ENCODE data around the gene C4A. TPM values are rescaled to one million over a fixed set of nuclear protein-coding genes. Genes with fewer than 3 reads are reported as not detected.
"Not testable (repeated sequence)": the region's sequence is repeated elsewhere in the genome, so short reads cannot be mapped to it uniquely, and the experiment has no call there.

Gene C4A
- total and polyA plus RNA-seq, 2 of the 8 experiments (the other 6 are each of a cell fraction or from before 2014, with no cell fraction given), result 0.62 to 2.4 TPM

DNA sequence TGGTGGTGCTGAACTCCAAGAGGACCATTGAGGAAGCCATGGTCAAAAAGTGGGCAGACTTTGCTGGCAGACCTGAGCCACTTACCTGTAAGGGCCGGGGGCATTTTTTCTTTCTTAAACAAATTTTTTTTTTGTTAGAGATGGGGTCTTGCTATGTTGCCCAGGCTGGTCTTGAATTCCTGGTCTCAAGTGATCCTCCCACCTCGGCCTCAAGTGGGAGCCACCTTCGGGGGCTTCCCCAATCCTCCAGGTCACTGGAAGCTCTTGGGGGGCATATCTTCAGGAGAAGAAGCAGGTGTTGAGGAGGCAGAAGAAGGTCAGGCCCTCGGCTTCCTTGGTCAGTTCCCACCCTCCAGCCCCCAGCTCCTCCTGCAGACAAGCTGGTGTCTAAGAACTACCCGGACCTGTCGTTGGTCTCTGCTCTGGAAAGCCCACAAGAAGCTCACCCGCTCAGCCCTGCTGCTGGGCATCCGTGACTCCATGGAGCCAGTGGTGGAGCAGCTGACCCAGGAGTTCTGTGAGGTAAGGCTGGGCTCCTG is 24.2 kb downstream of the C4A start:
- H4K91ac ChIP-seq (replicated peaks; ENCODE audit: insufficient read length, low read length); H2AFZ ChIP-seq (ENCODE audit: low read length); H3K14ac ChIP-seq (ENCODE audit: insufficient read length); H4K20me1 ChIP-seq (replicated peaks in 1 of 2; ENCODE audit: control insufficient read depth in 1 of 2, insufficient read depth in 2 of 2, low read length in 2 of 2); H3K27ac ChIP-seq (ENCODE audit: low read depth, low read length); H2BK15ac ChIP-seq (ENCODE audit: low read length); DNase-seq (ENCODE audit: low read depth in 1 of 2, low spot score in 2 of 2); H3K23ac ChIP-seq (ENCODE audit: insufficient read length); H3K4me2 ChIP-seq (ENCODE audit: insufficient read depth in 1 of 2, low read depth in 2 of 2, low read length in 2 of 2); H2AK5ac ChIP-seq (ENCODE audit: low read depth, low read length); H3K9ac ChIP-seq (replicated peaks in 1 of 4; ENCODE audit: extremely low read depth in 1 of 4, low read depth in 3 of 4, low read length in 3 of 4); H3K27me3 ChIP-seq (replicated peaks in 1 of 4; ENCODE audit: control insufficient read depth in 3 of 4, extremely low read depth in 1 of 4, insufficient read depth in 3 of 4, low read length in 3 of 4); H3K36me3 ChIP-seq (ENCODE audit: control insufficient read depth in 2 of 4, insufficient read depth in 4 of 4, low read length in 3 of 4); H3K79me1 ChIP-seq (ENCODE audit: low read depth, low read length); H4K8ac ChIP-seq (ENCODE audit: extremely low read depth, insufficient read depth, low read length); H3K4me1 ChIP-seq (replicated peaks in 1 of 4; ENCODE audit: control insufficient read depth in 3 of 4, insufficient read depth in 4 of 4, low read length in 3 of 4); H3K23me2 ChIP-seq (ENCODE audit: low read depth, low read length); H3K9me3 ChIP-seq (ENCODE audit: insufficient read depth in 2 of 2, low read depth in 1 of 2, low read length in 1 of 2); POLR2A ChIA-PET (ENCODE audit: partially characterized antibody); H3K56ac ChIP-seq (replicated peaks; ENCODE audit: insufficient read length, low read depth, low read length); H3K4me3 ChIP-seq (ENCODE audit: extremely low read depth in 1 of 4, insufficient read depth in 2 of 4, low read depth in 3 of 4, low read length in 4 of 4); H2BK5ac ChIP-seq (ENCODE audit: low read depth, low read length); H3K79me2 ChIP-seq (ENCODE audit: control insufficient read depth in 1 of 2, insufficient read depth in 2 of 2, low read length in 2 of 2); H3K18ac ChIP-seq (ENCODE audit: extremely low read depth, low read length); FAIRE-seq; H2BK120ac ChIP-seq (replicated peaks; ENCODE audit: low read depth, low read length); H4K5ac ChIP-seq (ENCODE audit: insufficient read length, low read depth, low read length); H2BK12ac ChIP-seq (ENCODE audit: low read depth, low read length); CTCF ChIA-PET (ENCODE audit: partially characterized antibody); H3K4ac ChIP-seq (replicated peaks; ENCODE audit: insufficient read length, low read depth, low read length); H2BK20ac ChIP-seq (ENCODE audit: low read length): not testable (repeated sequence)
- 79% methylated on average over 3 of the region's 8 CpGs; no CpG with 5 or more reads in 1 of the 2 experiments for WGBS, 2 experiments (ENCODE audit: extremely low coverage in 1 of 2, insufficient coverage in 1 of 2, insufficient read length in 1 of 2, insufficient replicate concordance in 2 of 2, low coverage in 1 of 2, low lambda C conversion rate in 2 of 2, missing lambda C conversion rate in 1 of 2)

DNA sequence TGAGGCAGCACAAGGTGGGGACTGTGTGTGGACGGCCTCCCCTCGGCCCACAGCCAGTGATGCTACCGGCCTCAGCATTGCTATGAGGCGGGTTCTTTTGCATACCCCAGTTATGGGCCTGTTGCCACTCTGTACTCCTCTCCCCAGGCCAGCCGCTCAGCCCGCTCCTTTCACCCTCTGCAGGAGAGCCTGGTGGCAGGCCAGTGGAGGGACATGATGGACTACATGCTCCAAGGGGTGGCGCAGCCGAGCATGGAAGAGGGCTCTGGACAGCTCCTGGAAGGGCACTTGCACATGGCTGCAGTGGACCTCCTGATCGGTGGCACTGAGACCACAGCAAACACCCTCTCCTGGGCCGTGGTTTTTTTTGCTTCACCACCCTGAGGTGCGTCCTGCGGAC is 25.2 kb downstream of the C4A start:
- H4K8ac ChIP-seq (ENCODE audit: extremely low read depth, insufficient read depth, low read length); H3K9ac ChIP-seq (replicated peaks in 1 of 4; ENCODE audit: extremely low read depth in 1 of 4, low read depth in 3 of 4, low read length in 3 of 4); H3K79me2 ChIP-seq (ENCODE audit: control insufficient read depth in 1 of 2, insufficient read depth in 2 of 2, low read length in 2 of 2); H3K27ac ChIP-seq (ENCODE audit: low read depth, low read length); H3K9me3 ChIP-seq (ENCODE audit: insufficient read depth in 2 of 2, low read depth in 1 of 2, low read length in 1 of 2); H3K4me3 ChIP-seq (ENCODE audit: extremely low read depth in 1 of 4, insufficient read depth in 2 of 4, low read depth in 3 of 4, low read length in 4 of 4); H2AK5ac ChIP-seq (ENCODE audit: low read depth, low read length); H2BK20ac ChIP-seq (ENCODE audit: low read length); H4K5ac ChIP-seq (ENCODE audit: insufficient read length, low read depth, low read length); H2AFZ ChIP-seq (ENCODE audit: low read length); H3K23ac ChIP-seq (ENCODE audit: insufficient read length); H3K18ac ChIP-seq (ENCODE audit: extremely low read depth, low read length); H3K56ac ChIP-seq (replicated peaks; ENCODE audit: insufficient read length, low read depth, low read length); H2BK120ac ChIP-seq (replicated peaks; ENCODE audit: low read depth, low read length); CTCF ChIA-PET (ENCODE audit: partially characterized antibody); FAIRE-seq; H4K91ac ChIP-seq (replicated peaks; ENCODE audit: insufficient read length, low read length); H2BK5ac ChIP-seq (ENCODE audit: low read depth, low read length); H3K14ac ChIP-seq (ENCODE audit: insufficient read length); H3K36me3 ChIP-seq (ENCODE audit: control insufficient read depth in 2 of 4, insufficient read depth in 4 of 4, low read length in 3 of 4); H3K27me3 ChIP-seq (replicated peaks in 1 of 4; ENCODE audit: control insufficient read depth in 3 of 4, extremely low read depth in 1 of 4, insufficient read depth in 3 of 4, low read length in 3 of 4); H2BK12ac ChIP-seq (ENCODE audit: low read depth, low read length); H3K79me1 ChIP-seq (ENCODE audit: low read depth, low read length); H3K23me2 ChIP-seq (ENCODE audit: low read depth, low read length); H3K4ac ChIP-seq (replicated peaks; ENCODE audit: insufficient read length, low read depth, low read length); H2BK15ac ChIP-seq (ENCODE audit: low read length); H3K4me1 ChIP-seq (replicated peaks in 1 of 4; ENCODE audit: control insufficient read depth in 3 of 4, insufficient read depth in 4 of 4, low read length in 3 of 4); H3K4me2 ChIP-seq (ENCODE audit: insufficient read depth in 1 of 2, low read depth in 2 of 2, low read length in 2 of 2); POLR2A ChIA-PET (ENCODE audit: partially characterized antibody); H4K20me1 ChIP-seq (replicated peaks in 1 of 2; ENCODE audit: control insufficient read depth in 1 of 2, insufficient read depth in 2 of 2, low read length in 2 of 2): not testable (repeated sequence)
- DNase-seq (ENCODE audit: low read depth in 1 of 2, low spot score in 2 of 2), result peak in 1 of 2 experiments; percentile 27
- 83% methylated on average over 4 of the region's 12 CpGs; no CpG with 5 or more reads in 1 of the 2 experiments for WGBS, 2 experiments (ENCODE audit: extremely low coverage in 1 of 2, insufficient coverage in 1 of 2, insufficient read length in 1 of 2, insufficient replicate concordance in 2 of 2, low coverage in 1 of 2, low lambda C conversion rate in 2 of 2, missing lambda C conversion rate in 1 of 2)

All from H1 (cell line).